Trophoblast cell (in vitro differentiated cells and primary cell): ENCODE data around the gene ZMAT5.

Experiments
- DNase-seq, 2 donors: peaks; one replicate each; pipeline ENCODE4 v3.0.0-alpha.2; 2016
- H2AFZ ChIP-seq: 2 replicates; pipeline ENCODE4 v1.6.1; 2013; ENCODE audit warnings: low read length, moderate library complexity, mild to moderate bottlenecking; ENCODE audit not compliant: insufficient read depth, poor library complexity
- H2AK5ac ChIP-seq: 2 replicates; pipeline ENCODE4 v1.6.1; 2013; ENCODE audit warnings: mild to moderate bottlenecking, low read length
- H2BK120ac ChIP-seq: 2 replicates; pipeline ENCODE4 v1.6.1; 2013; ENCODE audit warnings: low read length, mild to moderate bottlenecking, moderate library complexity; ENCODE audit not compliant: insufficient read depth, poor library complexity
- H2BK12ac ChIP-seq: 2 replicates; pipeline ENCODE4 v1.6.1; 2013; ENCODE audit warnings: mild to moderate bottlenecking, low read length, moderate library complexity
- H2BK5ac ChIP-seq: 2 replicates; pipeline ENCODE4 v1.6.1; 2013; ENCODE audit warnings: low read length, low read depth, moderate library complexity, mild to moderate bottlenecking; ENCODE audit not compliant: poor library complexity
- H3K14ac ChIP-seq: 2 replicates; pipeline ENCODE4 v1.6.1; 2013; ENCODE audit warnings: mild to moderate bottlenecking, low read length
- H3K18ac ChIP-seq: 2 replicates; pipeline ENCODE4 v1.6.1; 2013; ENCODE audit warnings: mild to moderate bottlenecking, low read length
- H3K23ac ChIP-seq: 2 replicates; pipeline ENCODE4 v1.6.1; 2013; ENCODE audit warnings: low read length
- H3K27ac ChIP-seq: 2 replicates; pipeline ENCODE4 v1.5.1; 2013; ENCODE audit warnings: low read depth, mild to moderate bottlenecking, inconsistent platforms, low read length, moderate library complexity
- H3K27me3 ChIP-seq: 2 replicates; pipeline ENCODE4 v1.6.1; 2013; ENCODE audit warnings: inconsistent platforms, mild to moderate bottlenecking, low read length, moderate library complexity; ENCODE audit not compliant: insufficient read depth
- H3K36me3 ChIP-seq, 2 experiments: 1 replicate in 1 of 2; 2 replicates in 1 of 2; pipeline ENCODE4 v1.6.1; 2013; ENCODE audit warnings: low read length in 2 of 2, mild to moderate bottlenecking in 2 of 2, moderate library complexity in 1 of 2; ENCODE audit not compliant: insufficient read depth in 2 of 2, control insufficient read depth in 1 of 2
- H3K4ac ChIP-seq: 2 replicates; pipeline ENCODE4 v1.6.1; 2013; ENCODE audit warnings: low read depth, mild to moderate bottlenecking, low read length, moderate library complexity
- H3K4me1 ChIP-seq, 2 experiments: 1 replicate in 1 of 2; 2 replicates in 1 of 2; pipeline ENCODE4 v1.6.1; 2013; ENCODE audit warnings: low read length in 2 of 2, mild to moderate bottlenecking in 2 of 2, moderate library complexity in 1 of 2; ENCODE audit not compliant: insufficient read depth in 2 of 2, control insufficient read depth in 1 of 2
- H3K4me2 ChIP-seq: 2 replicates; pipeline ENCODE4 v1.6.1; 2013; ENCODE audit warnings: inconsistent platforms, mild to moderate bottlenecking, low read length, moderate library complexity
- H3K4me3 ChIP-seq: 2 replicates; pipeline ENCODE4 v1.5.1; 2013; ENCODE audit warnings: mild to moderate bottlenecking, low read depth, low read length, inconsistent platforms
- H3K79me1 ChIP-seq: one replicate; pipeline ENCODE4 v1.6.1; 2013; ENCODE audit warnings: low read length
- H3K79me2 ChIP-seq: 2 replicates; pipeline ENCODE4 v1.6.1; 2013; ENCODE audit warnings: low read length, mild to moderate bottlenecking; ENCODE audit not compliant: control insufficient read depth, insufficient read depth, poor library complexity
- H3K9ac ChIP-seq: 2 replicates; pipeline ENCODE4 v1.6.1; 2013; ENCODE audit warnings: mild to moderate bottlenecking, low read length
- H3K9me3 ChIP-seq: 2 replicates; pipeline ENCODE4 v1.6.1; 2013; ENCODE audit warnings: low read depth, mild to moderate bottlenecking, control low read depth, inconsistent platforms, low read length; ENCODE audit not compliant: insufficient read depth
- H4K12ac ChIP-seq: 2 replicates; pipeline ENCODE4 v1.6.1; 2013; ENCODE audit warnings: low read depth, mild to moderate bottlenecking, low read length, moderate library complexity
- H4K8ac ChIP-seq: 2 replicates; pipeline ENCODE4 v1.6.1; 2013; ENCODE audit warnings: low read depth, mild to moderate bottlenecking, low read length, moderate library complexity
- H4K91ac ChIP-seq: one replicate; pipeline ENCODE4 v1.6.1; 2013; ENCODE audit warnings: low read depth, mild to moderate bottlenecking, low read length, moderate library complexity
- WGBS: extraction: QIAGEN DNeasy Blood & Tissue Kit; methylation state at CpG from one replicate; pipeline ENCODE4 v1.1.7; 2013; ENCODE audit warnings: missing lambda C conversion rate; ENCODE audit not compliant: insufficient read length, insufficient coverage; ENCODE audit errors: extremely low coverage; 5-methylcytosine and 5-hydroxymethylcytosine counted together

The ZMAT5 gene

DNA sequence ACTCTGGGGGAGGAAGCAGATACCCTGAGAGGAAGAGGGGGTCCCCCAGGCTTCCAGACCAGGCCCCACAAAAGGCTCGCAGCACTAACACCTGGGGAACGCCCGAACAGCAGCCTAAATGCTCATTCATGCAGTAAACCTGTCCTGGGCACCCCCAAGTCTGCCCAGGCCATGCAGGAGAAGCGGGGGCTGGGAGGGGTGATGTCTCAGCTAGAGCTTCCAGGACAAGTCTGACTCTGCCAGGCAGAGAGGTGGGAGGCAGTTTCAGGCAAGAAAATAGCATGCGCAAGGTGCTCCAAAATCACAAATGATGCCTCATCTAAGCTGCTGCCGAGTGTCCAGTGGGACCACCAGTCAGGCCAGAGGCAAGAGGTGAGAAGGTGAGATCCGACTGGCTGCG, 32.4 kb downstream of the ZMAT5 start:
- Histone ChIP-seq H3K79me2 (no peaks in the 10 kb centered on the region), H2AFZ (no peak overlapping the region), H3K27me3 (no peaks in the 10 kb centered on the region), H3K4me1 (no peaks in the 10 kb centered on the region), H4K91ac (no peak overlapping the region), H4K8ac (no peak overlapping the region), H2BK12ac (no peak overlapping the region), H3K9me3 (peaks cover 1% of the 10 kb centered on the region), H2AK5ac (no peak overlapping the region), H3K27ac (no peak overlapping the region), H3K4me3 (no peak overlapping the region), H3K4ac (no peak overlapping the region), H3K4me2 (no peak overlapping the region), H3K79me1 (no peaks in the 10 kb centered on the region), H3K9ac (no peak overlapping the region), H2BK5ac (no peak overlapping the region), H3K18ac (no peak overlapping the region), H4K12ac (no peak overlapping the region), H3K36me3 (peaks cover 0 to 3% of the 10 kb centered on the region in 2 experiments), H3K23ac (no peak overlapping the region), H2BK120ac (no peak overlapping the region), H3K14ac (no peak overlapping the region)
- WGBS = no CpG with 5 or more reads among the region's 8 CpGs
- no peak for DNase-seq

GRCh38 chr22:29733362-29734201, 33.2 kb downstream of the ZMAT5 start:
- no peaks in the 10 kb centered on the region for H3K9me3 ChIP-seq

DNA sequence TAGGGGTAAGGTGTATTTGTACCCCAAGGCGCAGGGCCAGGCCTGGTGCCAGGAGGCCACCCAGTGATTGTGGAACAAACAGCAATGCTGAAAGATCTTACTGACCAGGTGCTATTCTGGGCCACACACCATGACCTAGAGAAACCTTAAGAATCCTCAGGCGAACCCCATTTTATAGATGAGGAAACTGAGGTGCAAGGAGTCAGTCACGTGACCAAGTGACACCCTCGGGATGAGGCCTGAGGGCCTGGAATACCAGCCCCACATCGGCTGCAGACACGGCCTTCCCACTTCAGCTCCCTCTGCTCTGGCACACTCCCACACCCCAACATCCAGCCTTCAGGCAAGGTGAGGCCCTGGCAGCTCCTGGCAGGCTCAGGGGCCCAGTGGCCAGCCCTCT, 33.9 kb downstream of the ZMAT5 start:
- Histone ChIP-seq H3K14ac (no peak overlapping the region), H3K18ac (no peak overlapping the region), H3K4me2 (no peak overlapping the region), H2AFZ (no peak overlapping the region), H3K4ac (no peak overlapping the region), H4K91ac (no peak overlapping the region), H2BK120ac (no peak overlapping the region), H3K9me3 (no peaks in the 10 kb centered on the region), H2BK5ac (no peak overlapping the region), H4K8ac (no peak overlapping the region), H3K23ac (no peak overlapping the region), H3K9ac (no peak overlapping the region), H3K79me2 (no peaks in the 10 kb centered on the region), H2BK12ac (no peak overlapping the region), H3K36me3 (peaks cover 0 to 3% of the 10 kb centered on the region in 2 experiments), H3K27ac (no peak overlapping the region), H3K4me1 (no peaks in the 10 kb centered on the region), H3K27me3 (no peaks in the 10 kb centered on the region), H3K79me1 (no peaks in the 10 kb centered on the region), H3K4me3 (no peak overlapping the region), H4K12ac (no peak overlapping the region), H2AK5ac (no peak overlapping the region)
- no peak for DNase-seq
- WGBS = no CpG with 5 or more reads among the region's 6 CpGs

More at GRCh38 chr22:29733362-29734201, 33.2 kb downstream of the ZMAT5 start:
- no peaks in the 10 kb centered on the region for H3K4me1 ChIP-seq
- no peak overlapping the region for H2BK120ac ChIP-seq
- H3K27me3 ChIP-seq = no peaks in the 10 kb centered on the region
- H3K79me1 ChIP-seq = no peaks in the 10 kb centered on the region
- H2BK5ac ChIP-seq = no peak overlapping the region
- no peaks in the 10 kb centered on the region for H3K79me2 ChIP-seq
- no peak overlapping the region for H3K23ac ChIP-seq
- no peak overlapping the region for H3K14ac ChIP-seq
- no peak overlapping the region for H3K4me3 ChIP-seq
- peaks cover 0 to 3% of the 10 kb centered on the region in 2 experiments for H3K36me3 ChIP-seq
- no peak for DNase-seq
- H3K18ac ChIP-seq = no peak overlapping the region
- H4K91ac ChIP-seq = no peak overlapping the region
- no peak overlapping the region for H4K12ac ChIP-seq
- H3K27ac ChIP-seq = no peak overlapping the region
- H2AK5ac ChIP-seq = no peak overlapping the region
- H3K9ac ChIP-seq = no peak overlapping the region
- WGBS = no CpG with 5 or more reads among the region's 19 CpGs
- no peak overlapping the region for H3K4ac ChIP-seq
- H2AFZ ChIP-seq = no peak overlapping the region
- H2BK12ac ChIP-seq = no peak overlapping the region
- H4K8ac ChIP-seq = no peak overlapping the region
- H3K4me2 ChIP-seq = no peak overlapping the region

DNA sequence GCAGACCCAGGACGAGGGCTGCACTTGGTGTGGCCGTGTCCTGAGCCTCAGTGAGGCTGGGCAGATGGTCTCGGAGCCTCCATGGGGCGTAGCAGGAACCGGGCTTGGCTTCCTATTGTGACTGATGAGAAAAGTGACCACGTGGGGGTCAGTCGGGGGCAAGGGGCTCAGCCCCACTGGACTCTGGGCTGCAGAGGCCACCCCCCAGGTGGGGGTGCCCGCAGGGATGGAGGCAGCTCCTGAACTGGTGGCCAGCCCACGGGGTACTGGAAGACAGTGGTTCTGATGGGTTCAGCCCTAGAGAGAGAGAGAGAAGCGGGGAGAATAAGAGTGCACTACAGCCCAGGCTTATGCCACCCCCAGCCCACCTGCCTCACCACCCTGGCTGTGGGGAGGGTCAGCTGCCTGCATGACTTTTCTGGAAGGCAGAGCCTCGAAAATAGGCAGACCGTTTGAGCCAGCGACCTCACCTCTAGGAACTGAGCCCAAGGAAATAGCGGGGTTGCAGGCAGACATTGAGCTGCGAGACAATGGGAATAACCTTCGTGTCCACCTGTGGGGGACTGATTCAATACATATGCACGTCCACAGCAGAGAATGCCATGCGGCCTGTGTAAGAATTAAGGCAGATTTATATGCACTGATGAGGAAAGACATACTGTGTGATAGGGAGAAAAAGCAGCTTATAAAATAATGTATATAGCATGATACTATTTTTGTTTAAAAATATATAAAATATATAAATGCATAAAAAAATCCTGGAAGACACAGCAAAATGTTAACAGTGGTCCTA, 35.6 kb downstream of the ZMAT5 start:
- no peak overlapping the region for H3K18ac ChIP-seq
- H3K9me3 ChIP-seq = no peaks in the 10 kb centered on the region
- H4K8ac ChIP-seq = no peak overlapping the region
- H3K4me3 ChIP-seq = no peak overlapping the region
- no peaks in the 10 kb centered on the region for H3K27me3 ChIP-seq
- no peak overlapping the region for H4K91ac ChIP-seq
- no peaks in the 10 kb centered on the region for H3K79me2 ChIP-seq
- no peak overlapping the region for H3K23ac ChIP-seq
- no peak overlapping the region for H3K9ac ChIP-seq
- no peak overlapping the region for H2AFZ ChIP-seq
- no peak overlapping the region for H3K14ac ChIP-seq
- no peak overlapping the region for H2AK5ac ChIP-seq
- H3K4ac ChIP-seq = no peak overlapping the region
- H3K4me2 ChIP-seq = no peak overlapping the region
- H3K79me1 ChIP-seq = no peaks in the 10 kb centered on the region
- H2BK5ac ChIP-seq = no peak overlapping the region
- DNase-seq = no peak
- H3K27ac ChIP-seq = no peak overlapping the region
- H3K4me1 ChIP-seq = no peaks in the 10 kb centered on the region
- H4K12ac ChIP-seq = no peak overlapping the region
- WGBS = no CpG with 5 or more reads among the region's 18 CpGs
- no peak overlapping the region for H2BK12ac ChIP-seq
- peaks cover 0 to 2% of the 10 kb centered on the region in 2 experiments for H3K36me3 ChIP-seq
- H2BK120ac ChIP-seq = no peak overlapping the region
